ENCODE data around the gene CA5A. TPM values are rescaled to one million over a fixed set of nuclear protein-coding genes. Genes with fewer than 3 reads are reported as not detected.

CA5A gene
- total and polyA plus RNA-seq, 2 of the 13 experiments (the other 11 are each of a cell fraction or from before 2014, with no cell fraction given), result 66.8 to 106 TPM

DNA sequence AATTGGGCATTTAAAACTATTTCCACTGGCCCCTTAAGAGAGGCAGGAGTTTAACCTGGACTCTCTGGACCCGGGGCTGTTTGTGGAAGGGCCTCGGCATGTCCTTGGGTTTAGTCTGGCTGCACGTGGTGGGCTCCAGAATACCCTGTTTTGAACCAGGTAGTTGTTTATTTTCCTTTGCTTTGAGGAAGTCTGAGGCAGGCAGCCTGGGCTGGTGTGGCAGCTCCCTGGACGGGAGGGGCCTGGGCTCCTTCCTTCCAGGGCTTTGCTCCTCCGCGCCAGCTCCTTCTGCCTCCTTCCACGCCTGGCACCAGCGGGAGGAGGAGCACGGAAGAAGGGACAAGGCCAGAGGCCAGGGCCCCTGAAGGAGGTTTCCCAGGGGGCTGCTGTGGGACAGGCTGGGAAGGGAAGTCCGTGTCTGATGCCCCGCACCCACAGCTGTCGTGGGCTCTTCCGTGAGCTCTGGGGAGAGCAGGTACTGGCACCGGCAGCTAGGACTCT is 30.4 kb upstream of the CA5A start (continued):
- TF ChIP-seq, protein P1, sequence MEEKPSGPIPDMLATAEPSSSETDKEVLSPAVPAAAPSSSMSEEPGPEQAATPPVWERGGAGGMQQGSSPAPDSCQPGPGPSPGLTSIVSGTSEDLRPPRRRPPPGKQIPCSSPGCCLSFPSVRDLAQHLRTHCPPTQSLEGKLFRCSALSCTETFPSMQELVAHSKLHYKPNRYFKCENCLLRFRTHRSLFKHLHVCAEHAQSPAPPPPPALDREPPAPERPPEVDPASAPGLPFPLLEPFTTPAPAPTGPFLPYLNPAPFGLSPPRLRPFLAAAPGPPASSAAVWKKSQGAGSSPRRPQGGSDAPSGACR (CRISPR knock-in tag; IDR thresholded peaks at IDR 0.05), result no peak
- TF ChIP-seq, protein P2, sequence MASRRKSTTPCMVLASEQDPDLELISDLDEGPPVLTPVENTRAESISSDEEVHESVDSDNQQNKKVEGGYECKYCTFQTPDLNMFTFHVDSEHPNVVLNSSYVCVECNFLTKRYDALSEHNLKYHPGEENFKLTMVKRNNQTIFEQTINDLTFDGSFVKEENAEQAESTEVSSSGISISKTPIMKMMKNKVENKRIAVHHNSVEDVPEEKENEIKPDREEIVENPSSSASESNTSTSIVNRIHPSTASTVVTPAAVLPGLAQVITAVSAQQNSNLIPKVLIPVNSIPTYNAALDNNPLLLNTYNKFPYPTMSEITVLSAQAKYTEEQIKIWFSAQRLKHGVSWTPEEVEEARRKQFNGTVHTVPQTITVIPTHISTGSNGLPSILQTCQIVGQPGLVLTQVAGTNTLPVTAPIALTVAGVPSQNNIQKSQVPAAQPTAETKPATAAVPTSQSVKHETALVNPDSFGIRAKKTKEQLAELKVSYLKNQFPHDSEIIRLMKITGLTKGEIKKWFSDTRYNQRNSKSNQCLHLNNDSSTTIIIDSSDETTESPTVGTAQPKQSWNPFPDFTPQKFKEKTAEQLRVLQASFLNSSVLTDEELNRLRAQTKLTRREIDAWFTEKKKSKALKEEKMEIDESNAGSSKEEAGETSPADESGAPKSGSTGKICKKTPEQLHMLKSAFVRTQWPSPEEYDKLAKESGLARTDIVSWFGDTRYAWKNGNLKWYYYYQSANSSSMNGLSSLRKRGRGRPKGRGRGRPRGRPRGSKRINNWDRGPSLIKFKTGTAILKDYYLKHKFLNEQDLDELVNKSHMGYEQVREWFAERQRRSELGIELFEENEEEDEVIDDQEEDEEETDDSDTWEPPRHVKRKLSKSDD (CRISPR knock-in tag; IDR thresholded peaks at IDR 0.05; ENCODE audit: low read depth), result no peak
- TF ChIP-seq, protein P3, sequence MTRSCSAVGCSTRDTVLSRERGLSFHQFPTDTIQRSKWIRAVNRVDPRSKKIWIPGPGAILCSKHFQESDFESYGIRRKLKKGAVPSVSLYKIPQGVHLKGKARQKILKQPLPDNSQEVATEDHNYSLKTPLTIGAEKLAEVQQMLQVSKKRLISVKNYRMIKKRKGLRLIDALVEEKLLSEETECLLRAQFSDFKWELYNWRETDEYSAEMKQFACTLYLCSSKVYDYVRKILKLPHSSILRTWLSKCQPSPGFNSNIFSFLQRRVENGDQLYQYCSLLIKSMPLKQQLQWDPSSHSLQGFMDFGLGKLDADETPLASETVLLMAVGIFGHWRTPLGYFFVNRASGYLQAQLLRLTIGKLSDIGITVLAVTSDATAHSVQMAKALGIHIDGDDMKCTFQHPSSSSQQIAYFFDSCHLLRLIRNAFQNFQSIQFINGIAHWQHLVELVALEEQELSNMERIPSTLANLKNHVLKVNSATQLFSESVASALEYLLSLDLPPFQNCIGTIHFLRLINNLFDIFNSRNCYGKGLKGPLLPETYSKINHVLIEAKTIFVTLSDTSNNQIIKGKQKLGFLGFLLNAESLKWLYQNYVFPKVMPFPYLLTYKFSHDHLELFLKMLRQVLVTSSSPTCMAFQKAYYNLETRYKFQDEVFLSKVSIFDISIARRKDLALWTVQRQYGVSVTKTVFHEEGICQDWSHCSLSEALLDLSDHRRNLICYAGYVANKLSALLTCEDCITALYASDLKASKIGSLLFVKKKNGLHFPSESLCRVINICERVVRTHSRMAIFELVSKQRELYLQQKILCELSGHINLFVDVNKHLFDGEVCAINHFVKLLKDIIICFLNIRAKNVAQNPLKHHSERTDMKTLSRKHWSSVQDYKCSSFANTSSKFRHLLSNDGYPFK (CRISPR knock-in tag; IDR thresholded peaks at IDR 0.05; ENCODE audit: borderline replicate concordance), result no peak
- TF ChIP-seq WIZ (CRISPR knock-in tag; IDR thresholded peaks at IDR 0.05) (no peak), ZBTB7A (CRISPR knock-in tag; IDR thresholded peaks at IDR 0.05) (no peak), PTBP1 (IDR thresholded peaks at IDR 0.05; ENCODE audit: low read depth, low read length, poor library complexity, severe bottlenecking) (no peak), ZNF546 (CRISPR knock-in tag; conservative IDR thresholded peaks at IDR 0.05) (no peak), ZFP36L2 (CRISPR knock-in tag; IDR thresholded peaks at IDR 0.05) (no peak), POLR2AphosphoS2 (IDR thresholded peaks at IDR 0.05; ENCODE audit: low read depth, low read length) (no peak), ZNF337 (CRISPR knock-in tag; IDR thresholded peaks at IDR 0.05; ENCODE audit: borderline replicate concordance, low read depth) (no peak), ZNF225 (CRISPR knock-in tag; IDR thresholded peaks at IDR 0.05) (no peak)
- TF ChIP-seq, protein P4, sequence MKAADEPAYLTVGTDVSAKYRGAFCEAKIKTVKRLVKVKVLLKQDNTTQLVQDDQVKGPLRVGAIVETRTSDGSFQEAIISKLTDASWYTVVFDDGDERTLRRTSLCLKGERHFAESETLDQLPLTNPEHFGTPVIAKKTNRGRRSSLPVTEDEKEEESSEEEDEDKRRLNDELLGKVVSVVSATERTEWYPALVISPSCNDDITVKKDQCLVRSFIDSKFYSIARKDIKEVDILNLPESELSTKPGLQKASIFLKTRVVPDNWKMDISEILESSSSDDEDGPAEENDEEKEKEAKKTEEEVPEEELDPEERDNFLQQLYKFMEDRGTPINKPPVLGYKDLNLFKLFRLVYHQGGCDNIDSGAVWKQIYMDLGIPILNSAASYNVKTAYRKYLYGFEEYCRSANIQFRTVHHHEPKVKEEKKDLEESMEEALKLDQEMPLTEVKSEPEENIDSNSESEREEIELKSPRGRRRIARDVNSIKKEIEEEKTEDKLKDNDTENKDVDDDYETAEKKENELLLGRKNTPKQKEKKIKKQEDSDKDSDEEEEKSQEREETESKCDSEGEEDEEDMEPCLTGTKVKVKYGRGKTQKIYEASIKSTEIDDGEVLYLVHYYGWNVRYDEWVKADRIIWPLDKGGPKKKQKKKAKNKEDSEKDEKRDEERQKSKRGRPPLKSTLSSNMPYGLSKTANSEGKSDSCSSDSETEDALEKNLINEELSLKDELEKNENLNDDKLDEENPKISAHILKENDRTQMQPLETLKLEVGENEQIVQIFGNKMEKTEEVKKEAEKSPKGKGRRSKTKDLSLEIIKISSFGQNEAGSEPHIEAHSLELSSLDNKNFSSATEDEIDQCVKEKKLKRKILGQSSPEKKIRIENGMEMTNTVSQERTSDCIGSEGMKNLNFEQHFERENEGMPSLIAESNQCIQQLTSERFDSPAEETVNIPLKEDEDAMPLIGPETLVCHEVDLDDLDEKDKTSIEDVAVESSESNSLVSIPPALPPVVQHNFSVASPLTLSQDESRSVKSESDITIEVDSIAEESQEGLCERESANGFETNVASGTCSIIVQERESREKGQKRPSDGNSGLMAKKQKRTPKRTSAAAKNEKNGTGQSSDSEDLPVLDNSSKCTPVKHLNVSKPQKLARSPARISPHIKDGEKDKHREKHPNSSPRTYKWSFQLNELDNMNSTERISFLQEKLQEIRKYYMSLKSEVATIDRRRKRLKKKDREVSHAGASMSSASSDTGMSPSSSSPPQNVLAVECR (CRISPR knock-in tag; IDR thresholded peaks at IDR 0.05; ENCODE audit: borderline replicate concordance), result peak; percentile 41; the same call in 1 of the 2 replicates
- TF ChIP-seq, protein P5, sequence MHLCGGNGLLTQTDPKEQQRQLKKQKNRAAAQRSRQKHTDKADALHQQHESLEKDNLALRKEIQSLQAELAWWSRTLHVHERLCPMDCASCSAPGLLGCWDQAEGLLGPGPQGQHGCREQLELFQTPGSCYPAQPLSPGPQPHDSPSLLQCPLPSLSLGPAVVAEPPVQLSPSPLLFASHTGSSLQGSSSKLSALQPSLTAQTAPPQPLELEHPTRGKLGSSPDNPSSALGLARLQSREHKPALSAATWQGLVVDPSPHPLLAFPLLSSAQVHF (CRISPR knock-in tag; IDR thresholded peaks at IDR 0.05), result no peak
- TF ChIP-seq, protein P6, sequence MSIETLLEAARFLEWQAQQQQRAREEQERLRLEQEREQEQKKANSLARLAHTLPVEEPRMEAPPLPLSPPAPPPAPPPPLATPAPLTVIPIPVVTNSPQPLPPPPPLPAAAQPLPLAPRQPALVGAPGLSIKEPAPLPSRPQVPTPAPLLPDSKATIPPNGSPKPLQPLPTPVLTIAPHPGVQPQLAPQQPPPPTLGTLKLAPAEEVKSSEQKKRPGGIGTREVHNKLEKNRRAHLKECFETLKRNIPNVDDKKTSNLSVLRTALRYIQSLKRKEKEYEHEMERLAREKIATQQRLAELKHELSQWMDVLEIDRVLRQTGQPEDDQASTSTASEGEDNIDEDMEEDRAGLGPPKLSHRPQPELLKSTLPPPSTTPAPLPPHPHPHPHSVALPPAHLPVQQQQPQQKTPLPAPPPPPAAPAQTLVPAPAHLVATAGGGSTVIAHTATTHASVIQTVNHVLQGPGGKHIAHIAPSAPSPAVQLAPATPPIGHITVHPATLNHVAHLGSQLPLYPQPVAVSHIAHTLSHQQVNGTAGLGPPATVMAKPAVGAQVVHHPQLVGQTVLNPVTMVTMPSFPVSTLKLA (IDR thresholded peaks at IDR 0.05), result peak; percentile 68
- TF ChIP-seq, protein P7, sequence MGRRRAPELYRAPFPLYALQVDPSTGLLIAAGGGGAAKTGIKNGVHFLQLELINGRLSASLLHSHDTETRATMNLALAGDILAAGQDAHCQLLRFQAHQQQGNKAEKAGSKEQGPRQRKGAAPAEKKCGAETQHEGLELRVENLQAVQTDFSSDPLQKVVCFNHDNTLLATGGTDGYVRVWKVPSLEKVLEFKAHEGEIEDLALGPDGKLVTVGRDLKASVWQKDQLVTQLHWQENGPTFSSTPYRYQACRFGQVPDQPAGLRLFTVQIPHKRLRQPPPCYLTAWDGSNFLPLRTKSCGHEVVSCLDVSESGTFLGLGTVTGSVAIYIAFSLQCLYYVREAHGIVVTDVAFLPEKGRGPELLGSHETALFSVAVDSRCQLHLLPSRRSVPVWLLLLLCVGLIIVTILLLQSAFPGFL (CRISPR knock-in tag; IDR thresholded peaks at IDR 0.05), result no peak
